Measurements from ENCODE around the gene ADORA2A. TPM values are rescaled to one million over a fixed set of nuclear protein-coding genes. Genes with fewer than 3 reads are reported as not detected.

Gene ADORA2A
- total RNA-seq, 1 experiment from 2014 or later, result 3.5 TPM

DNA sequence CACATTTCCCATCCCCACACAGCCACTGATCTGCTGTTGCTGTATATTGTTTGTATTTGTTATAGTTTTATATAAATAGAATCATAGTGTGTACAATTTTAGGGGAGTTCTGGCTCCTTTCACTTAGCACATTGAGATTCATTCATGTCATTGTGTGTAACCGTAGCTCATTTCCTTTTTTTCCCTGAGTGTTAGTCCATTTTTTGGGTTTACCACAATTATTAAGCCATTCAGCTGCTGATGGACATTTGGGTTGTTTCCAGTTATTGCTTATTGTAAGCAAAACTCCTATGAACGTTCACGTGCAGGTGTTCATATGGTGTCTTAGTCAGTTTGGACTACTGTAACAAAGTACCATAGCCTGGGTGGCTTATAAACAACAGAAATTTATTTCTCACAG is 33.6 kb upstream of the ADORA2A start:
- H2AK5ac ChIP-seq (ENCODE audit: insufficient read length, low read length), result no peak overlapping the region
- no peaks in the 10 kb centered on the region for H3K4me1 ChIP-seq (ENCODE audit: insufficient read depth, low read length)
- TF ChIP-seq, protein P1, sequence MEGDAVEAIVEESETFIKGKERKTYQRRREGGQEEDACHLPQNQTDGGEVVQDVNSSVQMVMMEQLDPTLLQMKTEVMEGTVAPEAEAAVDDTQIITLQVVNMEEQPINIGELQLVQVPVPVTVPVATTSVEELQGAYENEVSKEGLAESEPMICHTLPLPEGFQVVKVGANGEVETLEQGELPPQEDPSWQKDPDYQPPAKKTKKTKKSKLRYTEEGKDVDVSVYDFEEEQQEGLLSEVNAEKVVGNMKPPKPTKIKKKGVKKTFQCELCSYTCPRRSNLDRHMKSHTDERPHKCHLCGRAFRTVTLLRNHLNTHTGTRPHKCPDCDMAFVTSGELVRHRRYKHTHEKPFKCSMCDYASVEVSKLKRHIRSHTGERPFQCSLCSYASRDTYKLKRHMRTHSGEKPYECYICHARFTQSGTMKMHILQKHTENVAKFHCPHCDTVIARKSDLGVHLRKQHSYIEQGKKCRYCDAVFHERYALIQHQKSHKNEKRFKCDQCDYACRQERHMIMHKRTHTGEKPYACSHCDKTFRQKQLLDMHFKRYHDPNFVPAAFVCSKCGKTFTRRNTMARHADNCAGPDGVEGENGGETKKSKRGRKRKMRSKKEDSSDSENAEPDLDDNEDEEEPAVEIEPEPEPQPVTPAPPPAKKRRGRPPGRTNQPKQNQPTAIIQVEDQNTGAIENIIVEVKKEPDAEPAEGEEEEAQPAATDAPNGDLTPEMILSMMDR (conservative IDR thresholded peaks at IDR 0.05), result no peak
- no peak overlapping the region for H4K8ac ChIP-seq (replicated peaks; ENCODE audit: insufficient read length, low read depth, low read length)
- H3T11ph ChIP-seq (ENCODE audit: low read length), result no peak overlapping the region
- H3K79me2 ChIP-seq (ENCODE audit: insufficient read depth, low read length), result no peaks in the 10 kb centered on the region
- no peaks in the 10 kb centered on the region for H3K79me1 ChIP-seq (ENCODE audit: insufficient read depth, low read depth, low read length, poor library complexity, severe bottlenecking)
- H3K14ac ChIP-seq (ENCODE audit: insufficient read depth, low read length), result no peak overlapping the region
- H3K4ac ChIP-seq (ENCODE audit: low read depth, low read length), result no peak overlapping the region
- H3K23ac ChIP-seq (ENCODE audit: insufficient read length, low read depth, low read length), result no peak overlapping the region
- no peaks in the 10 kb centered on the region for H4K20me1 ChIP-seq (ENCODE audit: control insufficient read depth, insufficient read depth, insufficient read length)
- Mint-ChIP-seq H3K9me3 (no peaks in the 10 kb centered on the region), H3K27ac (no peak overlapping the region), H3K4me1 (no peaks in the 10 kb centered on the region), H3K27me3 (ENCODE audit: low read depth) (no peaks in the 10 kb centered on the region), H3K36me3 (ENCODE audit: insufficient read depth in 1 of 3, low read depth in 3 of 3) (peaks cover 7 to 21% (median 21%) of the 10 kb centered on the region in 3 experiments; a peak in 6 of 7 replicates), H3K4me3 (no peak overlapping the region)
- no peak overlapping the region for H2BK120ac ChIP-seq (ENCODE audit: low read depth, low read length, poor library complexity, severe bottlenecking)
- no peak overlapping the region for H2AFZ ChIP-seq (ENCODE audit: low read length)
- no peak overlapping the region for H4K5ac ChIP-seq (ENCODE audit: insufficient read length, low read depth, low read length)
- H3K23me2 ChIP-seq (ENCODE audit: insufficient read length, low read depth, low read length, poor library complexity, severe bottlenecking), result no peaks in the 10 kb centered on the region
- no peaks in the 10 kb centered on the region for H3K9me3 ChIP-seq (ENCODE audit: control insufficient read depth, low read depth, low read length)
- no peak overlapping the region for H3K18ac ChIP-seq (ENCODE audit: insufficient read length, low read depth, low read length)
- no peak overlapping the region for H3K4me2 ChIP-seq (ENCODE audit: insufficient read depth, insufficient read length, low read length)
- H3K27me3 ChIP-seq (ENCODE audit: insufficient read depth, low read length), result no peaks in the 10 kb centered on the region
- no peak overlapping the region for H2BK20ac ChIP-seq (ENCODE audit: low read depth, low read length, poor library complexity, severe bottlenecking)
- H2BK5ac ChIP-seq (ENCODE audit: insufficient read length, low read length), result no peak overlapping the region
- DNase-seq, result no peak
- H2BK12ac ChIP-seq (ENCODE audit: insufficient read length, low read depth, low read length), result no peak overlapping the region
- H4K91ac ChIP-seq (ENCODE audit: insufficient read length, low read depth, low read length), result no peak overlapping the region
- H3K9ac ChIP-seq (ENCODE audit: extremely low read depth, insufficient read length, low read length), result no peak overlapping the region
- WGBS (ENCODE audit: extremely low coverage, insufficient read length, low lambda C conversion rate), result no CpG with 5 or more reads among the region's 3 CpGs
- no peak overlapping the region for H3K27ac ChIP-seq (ENCODE audit: insufficient read length, low read depth, low read length)
- no peak overlapping the region for H3K56ac ChIP-seq (ENCODE audit: insufficient read length, low read depth, low read length)
- no peak overlapping the region for H2BK15ac ChIP-seq (ENCODE audit: low read depth, low read length)

All from H9 (cell line).